Measurements from ENCODE around the gene CDV3. TPM values are rescaled to one million over a fixed set of nuclear protein-coding genes. Genes with fewer than 3 reads are reported as not detected.

The CDV3 gene
- polyA plus RNA-seq, 1 donor from 2014 or later = 89.3 TPM

- no peak overlapping the region for H3K4me3 ChIP-seq (ENCODE audit: low read length)
- no peak for TF ChIP-seq TAF1 (IDR thresholded peaks at IDR 0.05; ENCODE audit: low read depth)
- TF ChIP-seq MXI1 (conservative IDR thresholded peaks at IDR 0.05; ENCODE audit: poor library complexity, severe bottlenecking) = no peak
- TF ChIP-seq EZH2 (IDR thresholded peaks at IDR 0.05; ENCODE audit: borderline replicate concordance, insufficient read depth, low read length, poor library complexity, severe bottlenecking) = no peak
- TF ChIP-seq RAD21 (conservative IDR thresholded peaks at IDR 0.05) = no peak
- TF ChIP-seq REST (IDR thresholded peaks at IDR 0.05; ENCODE audit: borderline replicate concordance) = no peak
- no peak for TF ChIP-seq CTCF (IDR thresholded peaks at IDR 0.05; ENCODE audit: poor library complexity, severe bottlenecking)
- no peak for TF ChIP-seq SMC3 (conservative IDR thresholded peaks at IDR 0.05; ENCODE audit: poor library complexity)
- TF ChIP-seq EP300 (conservative IDR thresholded peaks at IDR 0.05; ENCODE audit: poor library complexity, severe bottlenecking) = no peak
- no peak for TF ChIP-seq POLR2AphosphoS5 (IDR thresholded peaks at IDR 0.05)
- H3K9me2 ChIP-seq (ENCODE audit: insufficient read depth, low read length) = no peaks in the 10 kb centered on the region
- H3K27me3 ChIP-seq (ENCODE audit: insufficient read depth, low read depth, low read length) = no peaks in the 10 kb centered on the region
- H3F3A ChIP-seq (ENCODE audit: insufficient read depth, low read length, poor library complexity, severe bottlenecking) = no peaks in the 10 kb centered on the region
- no peaks in the 10 kb centered on the region for H3K36me3 ChIP-seq (ENCODE audit: insufficient read depth, low read length)
- H3K9me3 ChIP-seq (ENCODE audit: low read length) = peaks cover 5% of the 10 kb centered on the region
- H3K79me2 ChIP-seq (replicated peaks; ENCODE audit: insufficient read depth, low read length) = no peaks in the 10 kb centered on the region
- no peak overlapping the region for H2AFZ ChIP-seq (ENCODE audit: low read depth, low read length)
- H3K9ac ChIP-seq (ENCODE audit: low read length) = no peak overlapping the region
- H4K20me1 ChIP-seq (ENCODE audit: insufficient read depth) = no peaks in the 10 kb centered on the region
- H3K4me2 ChIP-seq (ENCODE audit: low read length) = no peak overlapping the region
- no peak overlapping the region for H3K27ac ChIP-seq (ENCODE audit: low read length)
These were observed 10.3 kb upstream of the CDV3 start for GRCh38 chr3:133563186-133563591.

GRCh38 chr3:133563816-133564215, 9.7 kb upstream of the CDV3 start:
- Histone ChIP-seq H3K79me2 (replicated peaks; ENCODE audit: insufficient read depth, low read length) (no peaks in the 10 kb centered on the region), H3K9me2 (ENCODE audit: insufficient read depth, low read length) (no peaks in the 10 kb centered on the region), H3K27ac (ENCODE audit: low read length) (no peak overlapping the region), H2AFZ (ENCODE audit: low read depth, low read length) (no peak overlapping the region), H3K4me2 (ENCODE audit: low read length) (no peak overlapping the region), H4K20me1 (ENCODE audit: insufficient read depth) (no peaks in the 10 kb centered on the region), H3K9ac (ENCODE audit: low read length) (no peak overlapping the region), H3F3A (ENCODE audit: insufficient read depth, low read length, poor library complexity, severe bottlenecking) (no peaks in the 10 kb centered on the region), H3K36me3 (ENCODE audit: insufficient read depth, low read length) (no peaks in the 10 kb centered on the region), H3K9me3 (ENCODE audit: low read length) (no peaks in the 10 kb centered on the region), H3K4me3 (ENCODE audit: low read length) (no peak overlapping the region), H3K27me3 (ENCODE audit: insufficient read depth, low read depth, low read length) (no peaks in the 10 kb centered on the region)
- TF ChIP-seq CTCF (IDR thresholded peaks at IDR 0.05; ENCODE audit: poor library complexity, severe bottlenecking) (no peak), RAD21 (conservative IDR thresholded peaks at IDR 0.05) (no peak), EZH2 (IDR thresholded peaks at IDR 0.05; ENCODE audit: borderline replicate concordance, insufficient read depth, low read length, poor library complexity, severe bottlenecking) (no peak), SMC3 (conservative IDR thresholded peaks at IDR 0.05; ENCODE audit: poor library complexity) (no peak), REST (IDR thresholded peaks at IDR 0.05; ENCODE audit: borderline replicate concordance) (no peak), EP300 (conservative IDR thresholded peaks at IDR 0.05; ENCODE audit: poor library complexity, severe bottlenecking) (no peak), POLR2AphosphoS5 (IDR thresholded peaks at IDR 0.05) (no peak), MXI1 (conservative IDR thresholded peaks at IDR 0.05; ENCODE audit: poor library complexity, severe bottlenecking) (no peak)
